OCI-LY7 (cell line): ENCODE measurements around the gene NINJ2. TPM values are rescaled to one million over a fixed set of nuclear protein-coding genes. Genes with fewer than 3 reads are reported as not detected.

Source experiments
- BruUV-seq: library from RNA; stranded (reverse); fragments of 400-500 nt; replicated peaks from 2 replicates; lab custom pipeline; 2021; lab: Mats Ljungman, UMichigan
- CTCF ChIA-PET: fragments of 300-600 bp; sonication (Branson Sonifier 250); formaldehyde crosslinking; loops from one replicate; lab custom pipeline; 2022; ENCODE audit warnings: antibody characterized with exemption; ENCODE audit not compliant: unreplicated experiment; lab: Charles Lee
- POLR2A ChIA-PET: fragments of 300-600 bp; sonication (Branson Sonifier 250); formaldehyde crosslinking; loops from one replicate; lab custom pipeline; 2022; ENCODE audit warnings: antibody characterized with exemption; lab: Charles Lee
- DNase-seq: peaks from one replicate; pipeline ENCODE4 v3.0.0-alpha.2; 2015; ENCODE audit warnings: low spot score
- H2AFZ ChIP-seq: fragments of 200-600 bp; sonication (generic), shearing (Covaris generic); 2 replicates; pipeline ENCODE4 v1.6.1; 2014; ENCODE audit warnings: mild to moderate bottlenecking, antibody characterized with exemption, low read length, moderate library complexity
- H3K27ac ChIP-seq: fragments of 200-600 bp; sonication (generic); 2 replicates; pipeline ENCODE4 v1.5.1; 2014; ENCODE audit warnings: mixed run types, low read depth, mild to moderate bottlenecking, moderate library complexity, low read length, inconsistent platforms; ENCODE audit not compliant: poor library complexity, severe bottlenecking
- H3K36me3 ChIP-seq: fragments of 200-600 bp; sonication (generic); 2 replicates; pipeline ENCODE4 v1.6.1; 2014; ENCODE audit warnings: mild to moderate bottlenecking, antibody characterized with exemption, low read length, moderate library complexity, mixed read lengths; ENCODE audit not compliant: insufficient read depth
- H3K4me1 ChIP-seq: fragments of 200-600 bp; sonication (generic); 2 replicates; pipeline ENCODE4 v1.5.1; 2014; ENCODE audit warnings: mild to moderate bottlenecking, low read length; ENCODE audit not compliant: insufficient read depth, poor library complexity, severe bottlenecking
- H3K4me2 ChIP-seq: fragments of 200-600 bp; sonication (generic); 2 replicates; pipeline ENCODE4 v1.6.1; 2014; ENCODE audit warnings: mild to moderate bottlenecking, low read length
- H3K4me3 ChIP-seq: fragments of 200-600 bp; sonication (generic); 2 replicates; pipeline ENCODE4 v1.5.1; 2014; ENCODE audit warnings: mild to moderate bottlenecking, low read depth, low read length; ENCODE audit not compliant: poor library complexity, severe bottlenecking
- H3K79me2 ChIP-seq: fragments of 200-600 bp; sonication (generic); 2 replicates; pipeline ENCODE4 v1.6.1; 2016; ENCODE audit warnings: low read depth, mild to moderate bottlenecking, low read length, moderate library complexity, mixed read lengths; ENCODE audit not compliant: insufficient read depth
- H3K9me2 ChIP-seq: fragments of 200-600 bp; sonication (generic); 2 replicates; pipeline ENCODE4 v1.6.1; 2016; ENCODE audit warnings: mild to moderate bottlenecking, low read length, mixed read lengths; ENCODE audit not compliant: insufficient read depth
- H3K9me3 ChIP-seq: fragments of 200-600 bp; sonication (generic); 2 replicates; pipeline ENCODE4 v1.6.1; 2014; ENCODE audit warnings: mild to moderate bottlenecking, mixed run types, low read length, mixed read lengths
- H4K20me1 ChIP-seq: fragments of 200-600 bp; sonication (generic); 2 replicates; pipeline ENCODE4 v1.6.1; 2014; ENCODE audit warnings: mild to moderate bottlenecking, antibody characterized with exemption, low read length, moderate library complexity, mixed read lengths; ENCODE audit not compliant: insufficient read depth
- EZH2phosphoT487 ChIP-seq: fragments of 200-600 bp; sonication (generic); IDR thresholded peaks from 2 replicates; pipeline ENCODE4 v1.6.1; 2018; ENCODE audit warnings: low read depth, borderline replicate concordance, mild to moderate bottlenecking, mixed run types, antibody characterized with exemption, low read length, moderate library complexity, mixed read lengths
- intact Hi-C: fragments of 100-400 bp; cut with micrococcal nuclease; formaldehyde crosslinking; loops from one replicate; pipeline ENCODE4 v1.10.0; 2022; ENCODE audit not compliant: unreplicated experiment
- total RNA-seq, 2 experiments: library from RNA; depleted of rRNA in 1 of 2; stranded (reverse); fragments of >200 nt in 1 of 2; shearing (Covaris generic) in 1 of 2; gene quantifications; 2 replicates each; pipeline ENCODE4 v1.2.3, GENCODE V29; 2014 to 2022
- TF ChIP-seq, protein P1 (sequence below): fragments of 200-600 bp; sonication (generic); conservative IDR thresholded peaks from 2 replicates; pipeline ENCODE4 v1.5.1; 2014; ENCODE audit warnings: mild to moderate bottlenecking, antibody characterized with exemption, low read length, moderate library complexity, mixed read lengths

The NINJ2 gene
- total RNA-seq, 2 experiments from 2014 or later = 0.79 to 4.4 TPM

DNA sequence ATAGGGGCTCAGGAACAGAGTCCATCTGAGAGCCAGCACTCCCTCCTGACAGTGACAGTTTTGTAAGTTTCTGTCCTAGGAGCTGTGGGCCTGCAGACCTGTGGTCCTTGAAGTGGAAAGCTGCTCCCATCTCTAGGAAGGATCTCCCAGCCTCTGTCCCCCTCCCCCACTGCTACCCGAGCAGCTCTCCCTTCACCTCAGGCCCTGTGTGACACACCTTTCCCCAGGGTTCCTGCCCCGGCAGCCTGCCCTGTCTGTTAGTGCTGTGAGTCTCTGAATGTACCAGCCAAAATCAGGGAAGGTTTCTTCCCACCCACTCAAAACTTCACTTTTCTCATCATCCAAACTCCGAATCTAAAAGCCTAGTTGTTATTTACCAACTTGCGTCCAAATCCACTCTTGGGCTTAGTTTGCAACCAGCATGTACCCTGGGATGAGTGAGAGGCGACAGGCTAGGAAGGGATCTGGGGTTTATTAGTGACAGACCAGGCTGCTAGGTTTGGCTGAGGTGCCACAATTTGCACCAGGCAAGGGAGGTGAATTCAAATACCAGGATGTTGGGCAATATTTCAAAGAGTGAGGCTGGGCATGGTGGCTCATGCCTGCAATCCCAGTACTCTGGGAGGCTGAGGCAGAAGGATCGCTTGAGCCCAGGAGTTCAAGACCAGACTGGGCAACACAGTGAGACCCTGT lies 39.9 kb downstream of the NINJ2 start:
- DNase-seq = no peak
- no peaks in the 10 kb centered on the region for H4K20me1 ChIP-seq
- no peak overlapping the region for H3K4me3 ChIP-seq
- TF ChIP-seq EZH2phosphoT487 = no peak
- TF ChIP-seq, protein P1, sequence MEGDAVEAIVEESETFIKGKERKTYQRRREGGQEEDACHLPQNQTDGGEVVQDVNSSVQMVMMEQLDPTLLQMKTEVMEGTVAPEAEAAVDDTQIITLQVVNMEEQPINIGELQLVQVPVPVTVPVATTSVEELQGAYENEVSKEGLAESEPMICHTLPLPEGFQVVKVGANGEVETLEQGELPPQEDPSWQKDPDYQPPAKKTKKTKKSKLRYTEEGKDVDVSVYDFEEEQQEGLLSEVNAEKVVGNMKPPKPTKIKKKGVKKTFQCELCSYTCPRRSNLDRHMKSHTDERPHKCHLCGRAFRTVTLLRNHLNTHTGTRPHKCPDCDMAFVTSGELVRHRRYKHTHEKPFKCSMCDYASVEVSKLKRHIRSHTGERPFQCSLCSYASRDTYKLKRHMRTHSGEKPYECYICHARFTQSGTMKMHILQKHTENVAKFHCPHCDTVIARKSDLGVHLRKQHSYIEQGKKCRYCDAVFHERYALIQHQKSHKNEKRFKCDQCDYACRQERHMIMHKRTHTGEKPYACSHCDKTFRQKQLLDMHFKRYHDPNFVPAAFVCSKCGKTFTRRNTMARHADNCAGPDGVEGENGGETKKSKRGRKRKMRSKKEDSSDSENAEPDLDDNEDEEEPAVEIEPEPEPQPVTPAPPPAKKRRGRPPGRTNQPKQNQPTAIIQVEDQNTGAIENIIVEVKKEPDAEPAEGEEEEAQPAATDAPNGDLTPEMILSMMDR = no peak
- H2AFZ ChIP-seq = no peak overlapping the region
- H3K36me3 ChIP-seq = no peaks in the 10 kb centered on the region
- H3K9me3 ChIP-seq = no peaks in the 10 kb centered on the region
- H3K9me2 ChIP-seq = no peaks in the 10 kb centered on the region
- ChIA-PET CTCF (interaction anchor here (2.0 kb wide), 1 partner anchor 9 kb away, joined by 8 read pairs; no protein-coding TSS in a partner anchor), POLR2A (interaction anchor here (0.6 to 3.7 kb wide), 2 partner anchors 9 to 113 kb away, joined by 4 to 10 read pairs; no protein-coding TSS in a partner anchor)
- intact Hi-C loops = no loop called here
- no peak overlapping the region for H3K27ac ChIP-seq
- H3K4me2 ChIP-seq = no peak overlapping the region
- no peaks in the 10 kb centered on the region for H3K79me2 ChIP-seq
- no peaks in the 10 kb centered on the region for H3K4me1 ChIP-seq
- BruUV-seq = no TSS peak

DNA sequence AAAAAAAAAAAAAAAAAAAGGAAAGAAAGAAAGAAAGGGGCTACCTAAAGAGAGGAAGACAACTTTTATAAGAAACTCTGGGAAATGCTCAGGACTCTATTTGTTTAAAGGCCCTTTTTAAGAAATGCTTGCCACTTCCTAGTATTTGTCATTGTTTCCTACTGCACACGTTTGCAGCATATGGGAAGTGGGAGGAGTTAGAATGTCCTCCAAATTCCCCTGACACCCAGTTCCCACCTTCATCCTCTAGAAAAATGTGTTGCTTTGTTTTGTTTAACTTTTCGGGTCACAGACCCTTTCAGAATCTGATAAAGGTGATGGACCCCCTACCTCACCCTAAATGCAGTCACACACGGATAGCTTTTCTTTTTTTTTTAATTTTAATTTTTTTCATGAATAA lies 40.8 kb downstream of the NINJ2 start:
- Histone ChIP-seq H3K4me2 (no peak overlapping the region), H3K4me3 (no peak overlapping the region), H2AFZ (no peak overlapping the region), H3K9me3 (no peaks in the 10 kb centered on the region), H3K79me2 (no peaks in the 10 kb centered on the region), H3K9me2 (no peaks in the 10 kb centered on the region), H3K4me1 (no peaks in the 10 kb centered on the region), H3K27ac (no peak overlapping the region), H4K20me1 (no peaks in the 10 kb centered on the region), H3K36me3 (no peaks in the 10 kb centered on the region)
- no peak for DNase-seq
- POLR2A ChIA-PET = interaction anchor here (3.7 kb wide), 1 partner anchor 8 kb away, joined by 10 read pairs; no protein-coding TSS in a partner anchor
- BruUV-seq = no TSS peak
- TF ChIP-seq, protein P1 = no peak
- TF ChIP-seq EZH2phosphoT487 = no peak
- intact Hi-C loops = no loop called here
- CTCF ChIA-PET = interaction anchor here (2.0 kb wide), 1 partner anchor 8 kb away, joined by 8 read pairs; no protein-coding TSS in a partner anchor

GRCh38 chr12:619346-619745 lies 43.9 kb downstream of the NINJ2 start:
- CTCF ChIA-PET = no interaction called here
- Histone ChIP-seq H3K27ac (no peak overlapping the region), H4K20me1 (no peaks in the 10 kb centered on the region), H3K36me3 (no peaks in the 10 kb centered on the region), H3K9me3 (no peaks in the 10 kb centered on the region), H2AFZ (no peak overlapping the region), H3K4me2 (no peak overlapping the region), H3K4me1 (peaks cover 4% of the 10 kb centered on the region), H3K9me2 (no peaks in the 10 kb centered on the region), H3K4me3 (no peak overlapping the region), H3K79me2 (no peaks in the 10 kb centered on the region)
- POLR2A ChIA-PET = interaction anchor here (0.5 to 0.6 kb wide), 2 partner anchors 12 to 67 kb away, joined by 4 read pairs; no protein-coding TSS in a partner anchor
- no peak for TF ChIP-seq EZH2phosphoT487
- TF ChIP-seq, protein P1 = no peak
- BruUV-seq = no TSS peak
- intact Hi-C loops = no loop called here
- no peak for DNase-seq
